Measurements from ENCODE around the gene SUPT6H.

The SUPT6H gene

DNA sequence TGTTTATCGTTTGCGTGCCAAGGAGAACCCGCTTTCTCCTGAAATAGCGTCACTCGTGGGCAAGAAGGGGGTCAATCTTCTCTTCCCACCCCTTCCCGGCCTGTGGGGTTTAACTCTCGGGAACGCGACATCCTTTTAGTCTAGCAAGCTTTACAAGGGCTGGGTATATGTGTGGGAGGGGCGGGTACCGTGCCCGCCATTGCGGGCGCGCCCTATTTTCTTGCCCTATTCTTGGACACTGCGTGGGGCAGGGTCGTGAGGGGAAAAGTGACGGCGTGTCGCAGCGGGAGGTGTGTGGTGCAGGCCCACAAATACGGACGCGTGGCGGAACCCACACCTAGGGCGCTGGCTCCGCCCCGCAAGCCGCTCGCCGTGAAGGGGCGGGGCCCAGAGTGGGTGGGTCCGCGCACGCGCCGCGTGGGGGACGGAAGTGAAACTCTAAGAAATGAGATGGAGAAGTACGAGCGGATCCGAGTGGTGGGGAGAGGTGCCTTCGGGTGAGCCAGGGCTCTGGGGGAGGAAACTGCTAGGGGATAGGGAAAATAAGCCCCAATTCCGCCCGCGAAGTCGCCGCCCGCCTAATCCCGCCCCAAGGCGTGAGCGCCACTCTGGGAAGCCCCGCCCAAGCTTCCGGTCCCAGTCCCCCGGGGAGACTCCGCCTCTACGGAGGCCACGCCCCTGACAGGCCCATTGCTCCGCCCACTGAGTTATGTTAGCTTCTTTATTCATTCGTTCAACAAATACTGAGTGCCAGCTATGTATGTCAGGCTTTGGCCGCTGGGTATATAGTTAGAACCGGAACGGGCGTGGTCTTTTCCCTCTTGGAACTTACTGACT is 66.6 kb downstream of the SUPT6H start, which contains the start of gene NEK8 (continued):
- TF ChIP-seq, protein P1, sequence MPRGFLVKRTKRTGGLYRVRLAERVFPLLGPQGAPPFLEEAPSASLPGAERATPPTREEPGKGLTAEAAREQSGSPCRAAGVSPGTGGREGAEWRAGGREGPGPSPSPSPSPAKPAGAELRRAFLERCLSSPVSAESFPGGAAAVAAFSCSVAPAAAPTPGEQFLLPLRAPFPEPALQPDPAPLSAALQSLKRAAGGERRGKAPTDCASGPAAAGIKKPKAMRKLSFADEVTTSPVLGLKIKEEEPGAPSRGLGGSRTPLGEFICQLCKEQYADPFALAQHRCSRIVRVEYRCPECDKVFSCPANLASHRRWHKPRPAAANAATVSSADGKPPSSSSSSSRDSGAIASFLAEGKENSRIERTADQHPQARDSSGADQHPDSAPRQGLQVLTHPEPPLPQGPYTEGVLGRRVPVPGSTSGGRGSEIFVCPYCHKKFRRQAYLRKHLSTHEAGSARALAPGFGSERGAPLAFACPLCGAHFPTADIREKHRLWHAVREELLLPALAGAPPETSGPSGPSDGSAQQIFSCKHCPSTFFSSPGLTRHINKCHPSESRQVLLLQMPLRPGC (tag by site-specific recombination; IDR thresholded peaks at IDR 0.05) = 0 out of 2 replicates have a peak, but pooled peaks have one; percentile 36
- TF ChIP-seq ZFP69B (tag by site-specific recombination; IDR thresholded peaks at IDR 0.05) (peak; percentile 53; the same call in 1 of the 2 replicates), ZNF138 (tag by site-specific recombination; IDR thresholded peaks at IDR 0.05; ENCODE audit: borderline replicate concordance) (no peak), ELK4 (IDR thresholded peaks at IDR 0.05; ENCODE audit: borderline replicate concordance, low read depth, low read length) (peak; percentile 65; the same call in 1 of the 2 replicates), ZNF785 (tag by site-specific recombination; IDR thresholded peaks at IDR 0.05) (peak; percentile 51; the same call in 1 of the 2 replicates), KLF1 (tag by site-specific recombination; IDR thresholded peaks at IDR 0.05) (peak; percentile 79), ZNF280C (tag by site-specific recombination; IDR thresholded peaks at IDR 0.05) (no peak), GLI4 (tag by site-specific recombination; IDR thresholded peaks at IDR 0.05) (no peak), WT1 (tag by site-specific recombination; IDR thresholded peaks at IDR 0.05) (no peak), HOXD13 (CRISPR knock-in tag; IDR thresholded peaks at IDR 0.05; ENCODE audit: borderline replicate concordance) (no peak; the same call in 1 of the 2 replicates), ZBTB1 (tag by site-specific recombination; IDR thresholded peaks at IDR 0.05) (0 out of 2 replicates have a peak, but pooled peaks have one; percentile 85), KLF16 (tag by site-specific recombination; IDR thresholded peaks at IDR 0.05) (peak; percentile 77), ZNF639 (tag by site-specific recombination; IDR thresholded peaks at IDR 0.05) (peak; percentile 44; the same call in 1 of the 2 replicates), KLF9 (tag by site-specific recombination; IDR thresholded peaks at IDR 0.05; ENCODE audit: low read depth) (peak; percentile 98), ZNF335 (tag by site-specific recombination; conservative IDR thresholded peaks at IDR 0.05) (peak; percentile 43), ZNF600 (tag by site-specific recombination; IDR thresholded peaks at IDR 0.05) (peak; percentile 40; the same call in 1 of the 2 replicates), SP2 (tag by site-specific recombination; IDR thresholded peaks at IDR 0.05) (peak; percentile 93), BCL11B (tag by site-specific recombination; IDR thresholded peaks at IDR 0.05; ENCODE audit: low read depth) (peak; percentile 49; the same call in 1 of the 2 replicates), GLIS2 (tag by site-specific recombination; IDR thresholded peaks at IDR 0.05) (peak; percentile 98), GLI2 (tag by site-specific recombination; IDR thresholded peaks at IDR 0.05; ENCODE audit: borderline replicate concordance, low read depth) (no peak), MZF1 (tag by site-specific recombination; IDR thresholded peaks at IDR 0.05; ENCODE audit: borderline replicate concordance) (peak; percentile 37; the same call in 1 of the 2 replicates), YY1 (tag by site-specific recombination; IDR thresholded peaks at IDR 0.05) (0 out of 2 replicates have a peak, but pooled peaks have one; percentile 19)
- TF ChIP-seq, protein P2, sequence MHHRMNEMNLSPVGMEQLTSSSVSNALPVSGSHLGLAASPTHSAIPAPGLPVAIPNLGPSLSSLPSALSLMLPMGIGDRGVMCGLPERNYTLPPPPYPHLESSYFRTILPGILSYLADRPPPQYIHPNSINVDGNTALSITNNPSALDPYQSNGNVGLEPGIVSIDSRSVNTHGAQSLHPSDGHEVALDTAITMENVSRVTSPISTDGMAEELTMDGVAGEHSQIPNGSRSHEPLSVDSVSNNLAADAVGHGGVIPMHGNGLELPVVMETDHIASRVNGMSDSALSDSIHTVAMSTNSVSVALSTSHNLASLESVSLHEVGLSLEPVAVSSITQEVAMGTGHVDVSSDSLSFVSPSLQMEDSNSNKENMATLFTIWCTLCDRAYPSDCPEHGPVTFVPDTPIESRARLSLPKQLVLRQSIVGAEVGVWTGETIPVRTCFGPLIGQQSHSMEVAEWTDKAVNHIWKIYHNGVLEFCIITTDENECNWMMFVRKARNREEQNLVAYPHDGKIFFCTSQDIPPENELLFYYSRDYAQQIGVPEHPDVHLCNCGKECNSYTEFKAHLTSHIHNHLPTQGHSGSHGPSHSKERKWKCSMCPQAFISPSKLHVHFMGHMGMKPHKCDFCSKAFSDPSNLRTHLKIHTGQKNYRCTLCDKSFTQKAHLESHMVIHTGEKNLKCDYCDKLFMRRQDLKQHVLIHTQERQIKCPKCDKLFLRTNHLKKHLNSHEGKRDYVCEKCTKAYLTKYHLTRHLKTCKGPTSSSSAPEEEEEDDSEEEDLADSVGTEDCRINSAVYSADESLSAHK (tag by site-specific recombination; IDR thresholded peaks at IDR 0.05) = 0 out of 2 replicates have a peak, but pooled peaks have one; percentile 44
- TF ChIP-seq, protein P3, sequence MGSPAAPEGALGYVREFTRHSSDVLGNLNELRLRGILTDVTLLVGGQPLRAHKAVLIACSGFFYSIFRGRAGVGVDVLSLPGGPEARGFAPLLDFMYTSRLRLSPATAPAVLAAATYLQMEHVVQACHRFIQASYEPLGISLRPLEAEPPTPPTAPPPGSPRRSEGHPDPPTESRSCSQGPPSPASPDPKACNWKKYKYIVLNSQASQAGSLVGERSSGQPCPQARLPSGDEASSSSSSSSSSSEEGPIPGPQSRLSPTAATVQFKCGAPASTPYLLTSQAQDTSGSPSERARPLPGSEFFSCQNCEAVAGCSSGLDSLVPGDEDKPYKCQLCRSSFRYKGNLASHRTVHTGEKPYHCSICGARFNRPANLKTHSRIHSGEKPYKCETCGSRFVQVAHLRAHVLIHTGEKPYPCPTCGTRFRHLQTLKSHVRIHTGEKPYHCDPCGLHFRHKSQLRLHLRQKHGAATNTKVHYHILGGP (tag by site-specific recombination; IDR thresholded peaks at IDR 0.05) = no peak
